Measurements from ENCODE around the gene KIAA1958. TPM values are rescaled to one million over a fixed set of nuclear protein-coding genes. Genes with fewer than 3 reads are reported as not detected.
"Not testable (repeated sequence)": the region's sequence is repeated elsewhere in the genome, so short reads cannot be mapped to it uniquely, and the experiment has no call there.

KIAA1958 gene
- total and polyA plus RNA-seq, 2 of the 8 experiments (the other 6 are each of a cell fraction or from before 2014, with no cell fraction given): 11.4 to 43.8 TPM

- H3K4ac ChIP-seq (replicated peaks; ENCODE audit: insufficient read length, low read depth, low read length); H2AK5ac ChIP-seq (ENCODE audit: low read depth, low read length); FAIRE-seq; H3K14ac ChIP-seq (ENCODE audit: insufficient read length); H3K9ac ChIP-seq (replicated peaks in 1 of 4; ENCODE audit: extremely low read depth in 1 of 4, low read depth in 3 of 4, low read length in 3 of 4); H3K79me2 ChIP-seq (ENCODE audit: control insufficient read depth in 1 of 2, insufficient read depth in 2 of 2, low read length in 2 of 2); H4K8ac ChIP-seq (ENCODE audit: extremely low read depth, insufficient read depth, low read length); H3K4me2 ChIP-seq (ENCODE audit: insufficient read depth in 1 of 2, low read depth in 2 of 2, low read length in 2 of 2); H2BK12ac ChIP-seq (ENCODE audit: low read depth, low read length); H2BK5ac ChIP-seq (ENCODE audit: low read depth, low read length); H2BK20ac ChIP-seq (ENCODE audit: low read length); H3K9me3 ChIP-seq (ENCODE audit: insufficient read depth in 2 of 2, low read depth in 1 of 2, low read length in 1 of 2); DNase-seq (ENCODE audit: low read depth in 1 of 2, low spot score in 2 of 2); H2BK120ac ChIP-seq (replicated peaks; ENCODE audit: low read depth, low read length); H3K23me2 ChIP-seq (ENCODE audit: low read depth, low read length); H2BK15ac ChIP-seq (ENCODE audit: low read length); H3K27ac ChIP-seq (ENCODE audit: low read depth, low read length); H3K23ac ChIP-seq (ENCODE audit: insufficient read length); H3K79me1 ChIP-seq (ENCODE audit: low read depth, low read length); H3K4me3 ChIP-seq (ENCODE audit: extremely low read depth in 1 of 4, insufficient read depth in 2 of 4, low read depth in 3 of 4, low read length in 4 of 4); H4K20me1 ChIP-seq (replicated peaks in 1 of 2; ENCODE audit: control insufficient read depth in 1 of 2, insufficient read depth in 2 of 2, low read length in 2 of 2); H2AFZ ChIP-seq (ENCODE audit: low read length); H4K5ac ChIP-seq (ENCODE audit: insufficient read length, low read depth, low read length); H3K4me1 ChIP-seq (replicated peaks in 1 of 4; ENCODE audit: control insufficient read depth in 3 of 4, insufficient read depth in 4 of 4, low read length in 3 of 4); H3K18ac ChIP-seq (ENCODE audit: extremely low read depth, low read length); H3K36me3 ChIP-seq (ENCODE audit: control insufficient read depth in 2 of 4, insufficient read depth in 4 of 4, low read length in 3 of 4); H3K27me3 ChIP-seq (replicated peaks in 1 of 4; ENCODE audit: control insufficient read depth in 3 of 4, extremely low read depth in 1 of 4, insufficient read depth in 3 of 4, low read length in 3 of 4); H3K56ac ChIP-seq (replicated peaks; ENCODE audit: insufficient read length, low read depth, low read length); H4K91ac ChIP-seq (replicated peaks; ENCODE audit: insufficient read length, low read length): not testable (repeated sequence)
- ChIA-PET CTCF (ENCODE audit: partially characterized antibody) (interaction anchor here (0.6 to 1.0 kb wide), 4 partner anchors 16 to 462 kb away, joined by 3 read pairs; no protein-coding TSS in a partner anchor), POLR2A (ENCODE audit: partially characterized antibody) (interaction anchor here (1.0 kb wide), 1 partner anchor 9 kb away, joined by 3 read pairs; no protein-coding TSS in a partner anchor)
- 95% methylated on average over 4 of the region's 4 CpGs; no CpG with 5 or more reads in 1 of the 2 experiments for WGBS, 2 experiments (ENCODE audit: extremely low coverage in 1 of 2, insufficient coverage in 1 of 2, insufficient read length in 1 of 2, insufficient replicate concordance in 2 of 2, low coverage in 1 of 2, low lambda C conversion rate in 2 of 2, missing lambda C conversion rate in 1 of 2)
These were observed 186.6 kb downstream of the KIAA1958 start for GRCh38 chr9:112673221-112673620.

Measured in H1 (cell line).